ENCODE results near the gene CLBA1. TPM values are rescaled to one million over a fixed set of nuclear protein-coding genes. Genes with fewer than 3 reads are reported as not detected.

CLBA1 gene
- total and polyA plus RNA-seq, 9 of the 15 experiments (the other 6 are each of a cell fraction or from before 2014, with no cell fraction given): 0.04 to 3.9 (median 2.6) TPM

DNA sequence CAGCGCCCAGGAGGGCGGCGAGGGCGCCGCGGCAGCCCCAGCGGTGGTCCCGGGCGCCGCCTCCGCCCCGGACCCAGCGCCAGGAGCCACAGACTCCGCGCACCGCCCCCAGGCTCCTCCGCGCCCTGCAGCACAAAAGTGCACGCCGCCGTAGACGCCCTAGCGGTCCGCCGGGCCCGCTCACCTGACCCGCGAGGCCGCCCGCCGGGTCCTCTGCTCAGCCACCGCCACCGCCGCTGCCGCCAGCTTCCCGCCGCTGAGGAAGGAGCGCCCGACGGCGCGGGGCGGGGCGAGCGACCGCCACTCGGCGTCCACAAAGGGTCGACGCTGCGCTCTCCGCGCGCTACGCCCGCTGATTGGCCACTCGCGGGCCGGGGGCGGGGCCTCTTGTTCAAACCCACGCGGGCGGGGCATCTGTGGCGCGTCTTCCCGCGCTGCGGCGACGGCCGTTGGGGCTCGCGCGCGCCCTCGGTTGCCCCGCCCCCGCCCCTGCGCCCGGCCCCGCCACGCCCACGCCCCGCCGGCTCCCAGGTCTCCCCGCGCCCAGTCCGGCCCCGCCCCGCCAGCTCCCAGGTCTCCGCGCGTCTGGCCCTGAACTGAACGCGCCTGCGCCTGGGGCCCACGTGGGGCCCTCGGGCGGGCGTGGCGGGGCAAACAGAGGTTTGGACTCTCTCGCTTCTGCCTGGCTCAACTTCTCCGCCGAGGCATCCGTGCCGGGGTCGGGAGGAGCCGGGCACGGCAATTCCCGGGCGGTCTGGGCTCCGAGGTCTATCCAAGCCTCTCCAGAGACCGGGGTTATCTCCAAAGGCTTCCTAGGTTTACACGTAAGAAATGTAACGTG lies 35.4 kb downstream of the CLBA1 start, which contains the start of gene CDCA4 (continued):
- TF ChIP-seq, protein P1, sequence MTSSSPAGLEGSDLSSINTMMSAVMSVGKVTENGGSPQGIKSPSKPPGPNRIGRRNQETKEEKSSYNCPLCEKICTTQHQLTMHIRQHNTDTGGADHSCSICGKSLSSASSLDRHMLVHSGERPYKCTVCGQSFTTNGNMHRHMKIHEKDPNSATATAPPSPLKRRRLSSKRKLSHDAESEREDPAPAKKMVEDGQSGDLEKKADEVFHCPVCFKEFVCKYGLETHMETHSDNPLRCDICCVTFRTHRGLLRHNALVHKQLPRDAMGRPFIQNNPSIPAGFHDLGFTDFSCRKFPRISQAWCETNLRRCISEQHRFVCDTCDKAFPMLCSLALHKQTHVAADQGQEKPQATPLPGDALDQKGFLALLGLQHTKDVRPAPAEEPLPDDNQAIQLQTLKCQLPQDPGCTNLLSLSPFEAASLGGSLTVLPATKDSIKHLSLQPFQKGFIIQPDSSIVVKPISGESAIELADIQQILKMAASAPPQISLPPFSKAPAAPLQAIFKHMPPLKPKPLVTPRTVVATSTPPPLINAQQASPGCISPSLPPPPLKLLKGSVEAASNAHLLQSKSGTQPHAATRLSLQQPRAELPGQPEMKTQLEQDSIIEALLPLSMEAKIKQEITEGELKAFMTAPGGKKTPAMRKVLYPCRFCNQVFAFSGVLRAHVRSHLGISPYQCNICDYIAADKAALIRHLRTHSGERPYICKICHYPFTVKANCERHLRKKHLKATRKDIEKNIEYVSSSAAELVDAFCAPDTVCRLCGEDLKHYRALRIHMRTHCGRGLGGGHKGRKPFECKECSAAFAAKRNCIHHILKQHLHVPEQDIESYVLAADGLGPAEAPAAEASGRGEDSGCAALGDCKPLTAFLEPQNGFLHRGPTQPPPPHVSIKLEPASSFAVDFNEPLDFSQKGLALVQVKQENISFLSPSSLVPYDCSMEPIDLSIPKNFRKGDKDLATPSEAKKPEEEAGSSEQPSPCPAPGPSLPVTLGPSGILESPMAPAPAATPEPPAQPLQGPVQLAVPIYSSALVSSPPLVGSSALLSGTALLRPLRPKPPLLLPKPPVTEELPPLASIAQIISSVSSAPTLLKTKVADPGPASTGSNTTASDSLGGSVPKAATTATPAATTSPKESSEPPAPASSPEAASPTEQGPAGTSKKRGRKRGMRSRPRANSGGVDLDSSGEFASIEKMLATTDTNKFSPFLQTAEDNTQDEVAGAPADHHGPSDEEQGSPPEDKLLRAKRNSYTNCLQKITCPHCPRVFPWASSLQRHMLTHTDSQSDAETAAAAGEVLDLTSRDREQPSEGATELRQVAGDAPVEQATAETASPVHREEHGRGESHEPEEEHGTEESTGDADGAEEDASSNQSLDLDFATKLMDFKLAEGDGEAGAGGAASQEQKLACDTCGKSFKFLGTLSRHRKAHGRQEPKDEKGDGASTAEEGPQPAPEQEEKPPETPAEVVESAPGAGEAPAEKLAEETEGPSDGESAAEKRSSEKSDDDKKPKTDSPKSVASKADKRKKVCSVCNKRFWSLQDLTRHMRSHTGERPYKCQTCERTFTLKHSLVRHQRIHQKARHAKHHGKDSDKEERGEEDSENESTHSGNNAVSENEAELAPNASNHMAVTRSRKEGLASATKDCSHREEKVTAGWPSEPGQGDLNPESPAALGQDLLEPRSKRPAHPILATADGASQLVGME (CRISPR knock-in tag; IDR thresholded peaks at IDR 0.05): no peak
- TF ChIP-seq ZBTB7A (IDR thresholded peaks at IDR 0.05; ENCODE audit: borderline replicate concordance, control insufficient read depth, low read depth, low read length) (peak; percentile 80; the same call in 1 of the 2 replicates), ZNF41 (CRISPR knock-in tag; conservative IDR thresholded peaks at IDR 0.05) (no peak), U2AF1 (optimal IDR thresholded peaks at IDR 0.05; ENCODE audit: low read depth, low read length) (peak; percentile 30), TEAD1 (CRISPR knock-in tag; IDR thresholded peaks at IDR 0.05) (0 out of 4 replicates have a peak, but pooled peaks of 1 of the 2 experiments have one; percentile 12), DACH1 (IDR thresholded peaks at IDR 0.05; ENCODE audit: partially characterized antibody) (no peak), GTF2E2 (tag; IDR thresholded peaks at IDR 0.05) (no peak), TOE1 (IDR thresholded peaks at IDR 0.05; ENCODE audit: borderline replicate concordance) (no peak), TOE1 (CRISPR knock-in tag; IDR thresholded peaks at IDR 0.05; ENCODE audit: borderline replicate concordance, low read depth) (no peak), FOSL1 (tag; conservative IDR thresholded peaks at IDR 0.05) (no peak), ZNF140 (CRISPR knock-in tag; IDR thresholded peaks at IDR 0.05) (no peak), ETS2 (tag; IDR thresholded peaks at IDR 0.05; ENCODE audit: borderline replicate concordance, poor library complexity, severe bottlenecking) (no peak), TAF15 (IDR thresholded peaks at IDR 0.05; ENCODE audit: low read depth, low read length) (no peak), ZNF785 (CRISPR knock-in tag; IDR thresholded peaks at IDR 0.05) (no peak), RBFOX2 (IDR thresholded peaks at IDR 0.05; ENCODE audit: low read depth, low read length) (peak; percentile 95), KLF6 (CRISPR knock-in tag; IDR thresholded peaks at IDR 0.05; ENCODE audit: borderline replicate concordance) (no peak)
- TF ChIP-seq, protein P2, sequence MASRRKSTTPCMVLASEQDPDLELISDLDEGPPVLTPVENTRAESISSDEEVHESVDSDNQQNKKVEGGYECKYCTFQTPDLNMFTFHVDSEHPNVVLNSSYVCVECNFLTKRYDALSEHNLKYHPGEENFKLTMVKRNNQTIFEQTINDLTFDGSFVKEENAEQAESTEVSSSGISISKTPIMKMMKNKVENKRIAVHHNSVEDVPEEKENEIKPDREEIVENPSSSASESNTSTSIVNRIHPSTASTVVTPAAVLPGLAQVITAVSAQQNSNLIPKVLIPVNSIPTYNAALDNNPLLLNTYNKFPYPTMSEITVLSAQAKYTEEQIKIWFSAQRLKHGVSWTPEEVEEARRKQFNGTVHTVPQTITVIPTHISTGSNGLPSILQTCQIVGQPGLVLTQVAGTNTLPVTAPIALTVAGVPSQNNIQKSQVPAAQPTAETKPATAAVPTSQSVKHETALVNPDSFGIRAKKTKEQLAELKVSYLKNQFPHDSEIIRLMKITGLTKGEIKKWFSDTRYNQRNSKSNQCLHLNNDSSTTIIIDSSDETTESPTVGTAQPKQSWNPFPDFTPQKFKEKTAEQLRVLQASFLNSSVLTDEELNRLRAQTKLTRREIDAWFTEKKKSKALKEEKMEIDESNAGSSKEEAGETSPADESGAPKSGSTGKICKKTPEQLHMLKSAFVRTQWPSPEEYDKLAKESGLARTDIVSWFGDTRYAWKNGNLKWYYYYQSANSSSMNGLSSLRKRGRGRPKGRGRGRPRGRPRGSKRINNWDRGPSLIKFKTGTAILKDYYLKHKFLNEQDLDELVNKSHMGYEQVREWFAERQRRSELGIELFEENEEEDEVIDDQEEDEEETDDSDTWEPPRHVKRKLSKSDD (conservative IDR thresholded peaks at IDR 0.05; ENCODE audit: low read length): no peak

Measured in K562 (cell line).